ENCODE data around the gene SLC7A11. TPM values are rescaled to one million over a fixed set of nuclear protein-coding genes. Genes with fewer than 3 reads are reported as not detected.

SLC7A11 gene
- total and polyA plus RNA-seq, 2 experiments from 2014 or later = 10.0 to 33.9 TPM

- TF ChIP-seq, protein P1, sequence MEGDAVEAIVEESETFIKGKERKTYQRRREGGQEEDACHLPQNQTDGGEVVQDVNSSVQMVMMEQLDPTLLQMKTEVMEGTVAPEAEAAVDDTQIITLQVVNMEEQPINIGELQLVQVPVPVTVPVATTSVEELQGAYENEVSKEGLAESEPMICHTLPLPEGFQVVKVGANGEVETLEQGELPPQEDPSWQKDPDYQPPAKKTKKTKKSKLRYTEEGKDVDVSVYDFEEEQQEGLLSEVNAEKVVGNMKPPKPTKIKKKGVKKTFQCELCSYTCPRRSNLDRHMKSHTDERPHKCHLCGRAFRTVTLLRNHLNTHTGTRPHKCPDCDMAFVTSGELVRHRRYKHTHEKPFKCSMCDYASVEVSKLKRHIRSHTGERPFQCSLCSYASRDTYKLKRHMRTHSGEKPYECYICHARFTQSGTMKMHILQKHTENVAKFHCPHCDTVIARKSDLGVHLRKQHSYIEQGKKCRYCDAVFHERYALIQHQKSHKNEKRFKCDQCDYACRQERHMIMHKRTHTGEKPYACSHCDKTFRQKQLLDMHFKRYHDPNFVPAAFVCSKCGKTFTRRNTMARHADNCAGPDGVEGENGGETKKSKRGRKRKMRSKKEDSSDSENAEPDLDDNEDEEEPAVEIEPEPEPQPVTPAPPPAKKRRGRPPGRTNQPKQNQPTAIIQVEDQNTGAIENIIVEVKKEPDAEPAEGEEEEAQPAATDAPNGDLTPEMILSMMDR (conservative IDR thresholded peaks at IDR 0.05; ENCODE audit: low read depth in 2 of 2) = no peak
- no peak for TF ChIP-seq JUNB (IDR thresholded peaks at IDR 0.05; ENCODE audit: unreplicated experiment)
- no peak for TF ChIP-seq STAT1 (IDR thresholded peaks at IDR 0.05; ENCODE audit: unreplicated experiment)
- TF ChIP-seq REST (IDR thresholded peaks at IDR 0.05; ENCODE audit: unreplicated experiment) = no peak
- TF ChIP-seq EZH2phosphoT487 (IDR thresholded peaks at IDR 0.05; ENCODE audit: unreplicated experiment) = no peak
- TF ChIP-seq ZNF114 (CRISPR knock-in tag; IDR thresholded peaks at IDR 0.05) = no peak
- TF ChIP-seq POLR2AphosphoS5 (IDR thresholded peaks at IDR 0.05; ENCODE audit: low read depth) = no peak
These were observed 37.6 kb downstream of the SLC7A11 start (continued) for GRCh38 chr4:138204507-138204906.

- Mint-ChIP-seq H3K9me3 (no peaks in the 10 kb centered on the region), H3K36me3 (ENCODE audit: low read depth) (peaks cover 3% of the 10 kb centered on the region; the same call in 1 of the 3 replicates), H3K4me3 (no peak overlapping the region), H3K27me3 (ENCODE audit: insufficient read depth, low read depth, poor library complexity) (no peaks in the 10 kb centered on the region), H3K4me1 (peaks cover 42% of the 10 kb centered on the region), H3K27ac (no peak overlapping the region)
- Histone ChIP-seq H3K79me2 (replicated peaks; ENCODE audit: insufficient read depth) (peaks cover 30% of the 10 kb centered on the region; the same call in 1 of the 2 replicates), H2AFZ (no peak overlapping the region), H3F3A (replicated peaks; ENCODE audit: low read depth) (no peaks in the 10 kb centered on the region), H3K4me1 (ENCODE audit: insufficient read depth) (peaks cover 35% of the 10 kb centered on the region), H3K27ac (ENCODE audit: low read depth) (no peak overlapping the region), H3K36me3 (ENCODE audit: insufficient read depth) (no peaks in the 10 kb centered on the region), H3K4me2 (no peak overlapping the region), H3K9me2 (ENCODE audit: insufficient read depth) (no peaks in the 10 kb centered on the region), H4K20me1 (replicated peaks; ENCODE audit: insufficient read depth) (no peaks in the 10 kb centered on the region), H3K4me3 (no peak overlapping the region), H3K27me3 (ENCODE audit: insufficient read depth) (no peaks in the 10 kb centered on the region)
- TF ChIP-seq, protein P2, sequence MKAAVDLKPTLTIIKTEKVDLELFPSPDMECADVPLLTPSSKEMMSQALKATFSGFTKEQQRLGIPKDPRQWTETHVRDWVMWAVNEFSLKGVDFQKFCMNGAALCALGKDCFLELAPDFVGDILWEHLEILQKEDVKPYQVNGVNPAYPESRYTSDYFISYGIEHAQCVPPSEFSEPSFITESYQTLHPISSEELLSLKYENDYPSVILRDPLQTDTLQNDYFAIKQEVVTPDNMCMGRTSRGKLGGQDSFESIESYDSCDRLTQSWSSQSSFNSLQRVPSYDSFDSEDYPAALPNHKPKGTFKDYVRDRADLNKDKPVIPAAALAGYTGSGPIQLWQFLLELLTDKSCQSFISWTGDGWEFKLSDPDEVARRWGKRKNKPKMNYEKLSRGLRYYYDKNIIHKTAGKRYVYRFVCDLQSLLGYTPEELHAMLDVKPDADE (IDR thresholded peaks at IDR 0.05) = no peak
- TF ChIP-seq ZNF114 (CRISPR knock-in tag; IDR thresholded peaks at IDR 0.05) = no peak
- TF ChIP-seq, protein P1 (conservative IDR thresholded peaks at IDR 0.05; ENCODE audit: low read depth in 2 of 2) = no peak
- no peak for TF ChIP-seq EZH2phosphoT487 (IDR thresholded peaks at IDR 0.05; ENCODE audit: unreplicated experiment)
- TF ChIP-seq REST (IDR thresholded peaks at IDR 0.05; ENCODE audit: unreplicated experiment) = no peak
- TF ChIP-seq JUNB (IDR thresholded peaks at IDR 0.05; ENCODE audit: unreplicated experiment) = no peak
- DNase-seq (ENCODE audit: low spot score) (no peak), ATAC-seq (no peak)
These were observed 39.5 kb downstream of the SLC7A11 start for GRCh38 chr4:138202686-138203085.

Measured in GM23338 (cell line).